Activated naive CD4-positive, alpha-beta T cell treated with anti-CD3 and anti-CD28 coated beads, Interleukin-2, amount 50 U/mL, for 16 hours (primary cell): Measurements from ENCODE around the gene PSMC3.

Experiments used
- DNase-seq: peaks from one replicate; pipeline ENCODE4 v3.0.0-alpha.2; 2020

PSMC3 gene

GRCh38 chr11:47411884-47412746, 14.1 kb downstream of the PSMC3 start:
- peak; percentile 61 for DNase-seq

DNA sequence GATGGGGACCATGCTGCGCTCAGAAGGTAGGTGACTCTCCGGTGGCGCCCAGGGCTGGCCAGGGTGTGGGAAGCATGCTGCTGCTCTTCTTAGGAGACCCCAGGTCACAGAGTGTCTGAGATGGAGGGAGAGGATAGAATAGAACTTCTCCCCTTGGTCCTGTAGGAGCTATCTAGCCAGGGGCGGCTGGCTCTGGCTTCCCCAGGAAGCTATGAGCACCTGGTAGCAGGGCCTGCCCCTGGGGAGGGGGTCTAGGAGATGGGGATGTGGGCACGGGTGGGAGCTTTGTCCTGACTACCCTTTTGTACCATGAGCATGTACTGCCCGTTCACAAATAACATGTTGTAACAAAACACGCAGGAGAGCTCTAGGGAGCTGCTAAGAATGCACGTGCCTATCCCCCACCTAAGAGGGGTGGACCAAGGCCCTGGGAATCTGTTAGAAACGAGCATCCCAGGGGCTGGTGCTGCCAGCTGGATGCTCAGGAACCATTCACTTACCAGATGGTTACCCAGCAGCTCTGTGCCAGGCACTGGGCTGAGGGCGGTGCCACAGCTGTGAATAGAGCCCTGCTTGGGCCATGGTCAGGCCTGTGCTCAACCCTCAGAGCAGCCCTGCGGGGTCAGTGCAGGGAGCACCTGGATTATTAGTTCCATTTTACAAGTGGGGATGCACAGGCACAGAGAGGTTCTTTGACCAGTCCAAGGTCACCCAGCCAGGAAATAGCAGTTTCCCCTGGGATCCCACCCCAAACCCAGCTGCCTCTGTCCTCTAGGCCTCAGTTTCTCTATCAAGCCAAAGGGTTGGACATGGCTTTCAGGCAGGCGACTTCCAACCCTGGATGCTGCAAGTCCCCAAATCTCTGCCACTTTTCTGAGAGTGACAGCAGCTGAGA, 15.6 kb downstream of the PSMC3 start:
- no peak for DNase-seq

- DNase-seq = no peak
Observed at GRCh38 chr11:47409440-47410369, 16.5 kb downstream of the PSMC3 start.

DNA sequence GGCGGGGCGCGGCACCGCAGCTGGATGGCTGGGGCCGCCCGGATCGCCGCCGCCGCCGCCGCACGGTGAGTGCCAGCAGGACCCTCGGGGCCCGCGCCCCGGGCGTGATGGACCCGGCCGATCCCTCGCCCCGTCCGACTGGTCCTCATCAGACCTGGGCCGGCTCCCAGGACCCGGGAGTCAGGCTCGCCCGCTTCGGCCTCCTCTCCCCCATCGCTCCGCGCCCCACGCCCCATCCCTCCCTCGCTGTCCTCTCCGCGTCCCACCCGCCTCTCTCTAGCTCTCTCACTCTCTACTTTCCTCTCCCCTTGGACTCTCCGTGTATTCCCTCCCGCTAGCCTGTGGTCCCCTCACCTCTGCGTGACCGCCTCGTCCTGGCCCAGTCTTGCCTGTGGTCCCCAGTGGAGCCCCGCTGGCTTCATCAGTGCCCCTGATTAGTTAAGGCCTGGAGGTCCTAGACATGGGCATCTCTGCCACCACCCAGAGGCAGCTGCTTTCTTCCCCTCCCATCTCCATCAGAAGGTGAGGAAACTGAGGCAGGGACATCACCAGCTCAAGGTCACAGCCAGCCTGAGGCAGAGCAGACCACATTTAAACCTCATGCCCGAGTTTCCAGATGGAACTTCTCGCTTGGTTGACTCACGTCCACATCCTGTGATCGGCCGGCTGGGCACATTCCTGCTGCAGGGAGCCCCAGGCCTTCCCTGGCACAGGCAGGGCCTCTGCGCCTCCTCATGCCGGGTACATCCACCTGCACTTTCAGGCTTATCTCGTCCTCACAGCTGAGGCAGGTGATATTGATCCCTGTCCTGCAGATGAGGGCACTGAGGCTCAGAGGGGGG, 17.4 kb downstream of the PSMC3 start:
- no peak for DNase-seq

GRCh38 chr11:47407746-47408590, 18.3 kb downstream of the PSMC3 start, which contains the start of gene SLC39A13:
Gene SLC39A13 (plus strand): TSS chr11:47408590. CDS start chr11:47410095, 1,505 bp downstream.
- peak; percentile 87 for DNase-seq

- DNase-seq = no peak
Observed at GRCh38 chr11:47406896-47407745, 19.1 kb downstream of the PSMC3 start.

DNA sequence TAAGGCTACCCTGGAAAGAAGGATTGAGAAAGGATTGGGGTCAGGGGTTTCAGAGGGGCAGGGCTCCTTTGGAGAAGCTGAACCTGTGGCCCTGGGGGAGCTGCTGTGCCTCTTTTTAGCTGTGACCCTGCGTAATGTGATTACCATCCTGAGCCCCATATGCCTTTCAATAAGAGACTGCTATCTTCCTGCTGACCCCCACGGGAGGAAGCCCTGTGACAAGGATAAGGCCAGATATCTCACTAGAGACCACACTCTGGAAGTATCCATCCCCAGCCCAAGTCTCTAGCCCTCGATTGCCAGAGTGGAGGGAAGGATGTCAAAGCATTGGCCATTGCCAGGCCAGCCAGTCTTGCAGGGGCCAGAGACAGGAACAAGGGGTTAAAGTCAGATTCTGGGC, 22.7 kb downstream of the PSMC3 start:
- no peak for DNase-seq

- no peak for DNase-seq
Observed at GRCh38 chr11:47403135-47403534, 23.1 kb downstream of the PSMC3 start.

DNA sequence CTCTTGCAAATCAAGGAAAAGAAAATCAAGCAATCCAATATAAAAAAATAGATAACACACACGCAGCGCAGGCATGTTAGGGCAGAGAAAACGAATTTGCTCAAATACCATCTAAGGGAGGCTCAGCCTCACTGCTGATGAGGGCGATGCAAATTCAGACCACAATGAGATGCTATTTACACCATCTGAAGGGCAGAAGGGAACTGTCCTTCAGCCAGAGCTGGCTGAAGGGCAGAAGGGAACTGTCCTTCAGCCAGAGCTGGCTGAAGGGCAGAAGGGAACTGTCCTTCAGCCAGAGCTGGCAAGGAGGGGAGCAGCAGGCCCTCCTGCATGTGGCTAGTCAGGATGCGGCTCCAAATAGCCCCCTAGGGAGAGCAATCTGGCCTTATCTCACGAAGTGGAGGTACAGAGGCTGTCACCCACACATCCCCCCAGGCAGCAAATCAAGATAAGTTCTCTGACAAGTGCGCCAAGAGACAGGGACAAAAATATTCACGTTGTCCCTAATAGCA, 25.4 kb downstream of the PSMC3 start:
- DNase-seq = no peak

- peak; percentile 43 for DNase-seq
Observed at GRCh38 chr11:47399860-47400767, 26.1 kb downstream of the PSMC3 start.

DNA sequence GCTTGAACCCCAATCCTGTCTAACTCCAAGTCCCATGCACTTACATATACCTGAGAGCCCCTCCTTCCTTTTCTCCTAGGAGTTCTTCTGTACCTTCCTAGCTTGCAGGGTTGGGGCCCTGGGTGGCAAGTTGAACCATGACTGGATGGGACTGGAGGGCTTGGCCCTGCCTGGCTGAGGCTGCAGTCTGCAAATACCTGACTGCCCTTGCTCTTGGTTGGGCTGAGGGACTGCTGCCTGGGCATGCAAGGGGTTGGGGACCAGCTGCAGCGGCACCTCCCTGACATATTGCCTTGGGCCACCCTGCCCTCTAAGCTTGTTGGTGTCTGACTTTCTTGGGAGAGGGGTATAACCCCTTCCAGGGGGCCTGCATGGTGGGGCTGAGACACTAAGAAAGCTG, 27.7 kb downstream of the PSMC3 start:
- DNase-seq = no peak

DNA sequence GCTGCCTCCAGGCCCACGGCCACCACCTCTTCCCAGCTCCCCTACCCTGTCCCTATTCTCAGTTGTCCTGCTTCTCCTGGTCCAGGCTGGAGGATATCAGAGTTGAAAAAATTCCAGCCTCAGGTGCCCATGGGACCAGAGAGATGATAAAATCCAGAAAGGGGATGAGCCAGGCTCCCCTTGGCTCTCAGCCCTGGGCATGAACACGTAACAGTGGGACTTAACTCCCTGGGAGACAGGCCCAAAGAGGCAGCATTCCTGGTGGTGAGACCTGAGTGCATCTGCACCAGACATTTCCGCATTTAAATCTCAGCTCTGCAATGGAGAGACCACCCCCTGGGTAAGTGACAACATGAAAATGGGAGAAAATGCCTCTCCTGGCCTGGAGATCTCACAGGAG, 28.2 kb downstream of the PSMC3 start:
- DNase-seq = no peak

- DNase-seq = no peak
Observed at GRCh38 chr11:47396049-47396320, 30.3 kb downstream of the PSMC3 start.

- no peak for DNase-seq
Observed at GRCh38 chr11:47395223-47396048, 30.8 kb downstream of the PSMC3 start.

- peak; percentile 63 for DNase-seq
Observed at GRCh38 chr11:47394322-47395222, 31.7 kb downstream of the PSMC3 start.

DNA sequence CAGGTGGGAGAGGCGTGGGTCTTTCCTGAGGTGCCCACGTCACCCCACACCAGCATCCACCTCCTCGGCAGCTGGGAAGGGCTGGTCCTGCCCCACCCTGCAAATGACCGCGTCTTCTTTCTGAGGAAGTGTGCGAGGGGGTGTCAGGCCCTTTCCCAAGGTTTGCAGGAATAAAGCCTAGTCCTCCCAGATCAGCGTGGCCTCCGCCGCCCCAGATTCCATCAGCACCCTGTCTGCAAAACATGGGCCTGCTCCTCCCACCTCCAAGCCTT, 32.3 kb downstream of the PSMC3 start:
- no peak for DNase-seq
